ENCODE measurements around the gene TRMT6. TPM values are rescaled to one million over a fixed set of nuclear protein-coding genes. Genes with fewer than 3 reads are reported as not detected.
A peak's percentile ranks its signal among the peaks of the same experiment; 100 is the strongest.

TRMT6 gene
- total and polyA plus RNA-seq, 9 of the 15 experiments (the other 6 are each of a cell fraction or from before 2014, with no cell fraction given), result 10.6 to 21.3 (median 15.6) TPM

- peak; percentile 8 for TF ChIP-seq CHD7 (IDR thresholded peaks at IDR 0.05; ENCODE audit: low read depth, low read length)
- TF ChIP-seq, protein P1, sequence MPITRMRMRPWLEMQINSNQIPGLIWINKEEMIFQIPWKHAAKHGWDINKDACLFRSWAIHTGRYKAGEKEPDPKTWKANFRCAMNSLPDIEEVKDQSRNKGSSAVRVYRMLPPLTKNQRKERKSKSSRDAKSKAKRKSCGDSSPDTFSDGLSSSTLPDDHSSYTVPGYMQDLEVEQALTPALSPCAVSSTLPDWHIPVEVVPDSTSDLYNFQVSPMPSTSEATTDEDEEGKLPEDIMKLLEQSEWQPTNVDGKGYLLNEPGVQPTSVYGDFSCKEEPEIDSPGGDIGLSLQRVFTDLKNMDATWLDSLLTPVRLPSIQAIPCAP (CRISPR knock-in tag; IDR thresholded peaks at IDR 0.05; ENCODE audit: borderline replicate concordance), result no peak
- TF ChIP-seq XRCC3 (IDR thresholded peaks at IDR 0.05), result no peak
- TF ChIP-seq HDAC2 (IDR thresholded peaks at IDR 0.05), result no peak
- TF ChIP-seq, protein P2, sequence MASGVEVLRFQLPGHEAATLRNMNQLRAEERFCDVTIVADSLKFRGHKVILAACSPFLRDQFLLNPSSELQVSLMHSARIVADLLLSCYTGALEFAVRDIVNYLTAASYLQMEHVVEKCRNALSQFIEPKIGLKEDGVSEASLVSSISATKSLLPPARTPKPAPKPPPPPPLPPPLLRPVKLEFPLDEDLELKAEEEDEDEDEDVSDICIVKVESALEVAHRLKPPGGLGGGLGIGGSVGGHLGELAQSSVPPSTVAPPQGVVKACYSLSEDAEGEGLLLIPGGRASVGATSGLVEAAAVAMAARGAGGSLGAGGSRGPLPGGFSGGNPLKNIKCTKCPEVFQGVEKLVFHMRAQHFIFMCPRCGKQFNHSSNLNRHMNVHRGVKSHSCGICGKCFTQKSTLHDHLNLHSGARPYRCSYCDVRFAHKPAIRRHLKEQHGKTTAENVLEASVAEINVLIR (CRISPR knock-in tag; IDR thresholded peaks at IDR 0.05), result no peak
- TF ChIP-seq NR2C2 (CRISPR knock-in tag; IDR thresholded peaks at IDR 0.05), result no peak
- TF ChIP-seq NR2C2 (tag; IDR thresholded peaks at IDR 0.05), result peak; percentile 41; the same call in 1 of the 2 replicates
- TF ChIP-seq, protein P3, sequence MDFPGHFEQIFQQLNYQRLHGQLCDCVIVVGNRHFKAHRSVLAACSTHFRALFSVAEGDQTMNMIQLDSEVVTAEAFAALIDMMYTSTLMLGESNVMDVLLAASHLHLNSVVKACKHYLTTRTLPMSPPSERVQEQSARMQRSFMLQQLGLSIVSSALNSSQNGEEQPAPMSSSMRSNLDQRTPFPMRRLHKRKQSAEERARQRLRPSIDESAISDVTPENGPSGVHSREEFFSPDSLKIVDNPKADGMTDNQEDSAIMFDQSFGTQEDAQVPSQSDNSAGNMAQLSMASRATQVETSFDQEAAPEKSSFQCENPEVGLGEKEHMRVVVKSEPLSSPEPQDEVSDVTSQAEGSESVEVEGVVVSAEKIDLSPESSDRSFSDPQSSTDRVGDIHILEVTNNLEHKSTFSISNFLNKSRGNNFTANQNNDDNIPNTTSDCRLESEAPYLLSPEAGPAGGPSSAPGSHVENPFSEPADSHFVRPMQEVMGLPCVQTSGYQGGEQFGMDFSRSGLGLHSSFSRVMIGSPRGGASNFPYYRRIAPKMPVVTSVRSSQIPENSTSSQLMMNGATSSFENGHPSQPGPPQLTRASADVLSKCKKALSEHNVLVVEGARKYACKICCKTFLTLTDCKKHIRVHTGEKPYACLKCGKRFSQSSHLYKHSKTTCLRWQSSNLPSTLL (IDR thresholded peaks at IDR 0.05), result no peak
- no peak for TF ChIP-seq ZC3H4 (CRISPR knock-in tag; IDR thresholded peaks at IDR 0.05; ENCODE audit: borderline replicate concordance)
- TF ChIP-seq HMG20B (CRISPR knock-in tag; IDR thresholded peaks at IDR 0.05), result no peak
Observed at GRCh38 chr20:5935384-5935783, 14.9 kb downstream of the TRMT6 start (continued).
